Common myeloid progenitor, CD34-positive (primary cell): ENCODE data around the gene RIPK1.
A peak's percentile ranks its signal among the peaks of the same experiment; 100 is the strongest.
"Not testable (repeated sequence)": the region's sequence is repeated elsewhere in the genome, so short reads cannot be mapped to it uniquely, and the experiment has no call there.

ENCODE experiments used
- CTCF ChIA-PET: fragments of 350-600 bp; sonication (Branson Sonifier 250); formaldehyde crosslinking; loops from one replicate; lab custom pipeline; 2021; ENCODE audit warnings: antibody characterized with exemption; lab: Charles Lee
- POLR2A ChIA-PET: fragments of 350-600 bp; sonication (Branson Sonifier 250); formaldehyde crosslinking; loops from one replicate; lab custom pipeline; 2021; ENCODE audit warnings: antibody characterized with exemption; lab: Charles Lee
- DNase-seq, 3 donors: peaks; one replicate each; pipeline versions ENCODE4 v3.0.0 to v3.0.0-alpha.2; 2013
- H3K27ac ChIP-seq, 2 experiments: 1 replicate in 1 of 2; 2 replicates in 1 of 2; pipeline ENCODE4 v1.7.0; 2013; ENCODE audit warnings: inconsistent platforms in 2 of 2, low read length in 2 of 2, mild to moderate bottlenecking in 2 of 2, low read depth in 1 of 2, moderate library complexity in 1 of 2; ENCODE audit not compliant: severe bottlenecking in 2 of 2, insufficient read depth in 1 of 2, poor library complexity in 1 of 2
- H3K27me3 ChIP-seq, 5 experiments: replicated peaks in 2 of 5; 1 replicate in 3 of 5; 2 replicates in 2 of 5; pipeline versions ENCODE4 v1.6.1 to v1.7.0; 2013; ENCODE audit warnings: low read length in 4 of 5, mild to moderate bottlenecking in 2 of 5, moderate library complexity in 2 of 5, inconsistent platforms in 1 of 5; ENCODE audit not compliant: insufficient read depth in 5 of 5, control insufficient read depth in 4 of 5
- H3K36me3 ChIP-seq, 4 experiments: 1 replicate in 2 of 4; 2 replicates in 2 of 4; pipeline versions ENCODE4 v1.6.1 to v1.7.0; 2013; ENCODE audit warnings: low read length in 3 of 4, control low read depth in 1 of 4, mild to moderate bottlenecking in 1 of 4; ENCODE audit not compliant: control insufficient read depth in 4 of 4, insufficient read depth in 4 of 4
- H3K4me1 ChIP-seq, 4 experiments: 1 replicate in 3 of 4; 2 replicates in 1 of 4; pipeline versions ENCODE4 v1.6.1 to v1.7.1; 2013; ENCODE audit warnings: low read length in 3 of 4, mild to moderate bottlenecking in 3 of 4, control low read depth in 1 of 4, inconsistent platforms in 1 of 4, moderate library complexity in 1 of 4; ENCODE audit not compliant: control insufficient read depth in 4 of 4, insufficient read depth in 4 of 4; ENCODE audit errors: control extremely low read depth in 1 of 4
- H3K4me3 ChIP-seq, 7 experiments: 1 replicate in 4 of 7; 2 replicates in 3 of 7; pipeline versions ENCODE4 v1.5.1 to v1.7.0; 2013; ENCODE audit warnings: mild to moderate bottlenecking in 7 of 7, low read length in 6 of 7, moderate library complexity in 6 of 7, inconsistent platforms in 2 of 7, low read depth in 2 of 7, control low read depth in 1 of 7; ENCODE audit not compliant: insufficient read depth in 4 of 7, control insufficient read depth in 1 of 7; ENCODE audit errors: extremely low read depth in 1 of 7
- H3K9me3 ChIP-seq, 5 experiments: 1 replicate in 4 of 5; 2 replicates in 1 of 5; pipeline versions ENCODE4 v1.6.1 to v1.7.1; 2013; ENCODE audit warnings: low read length in 4 of 5, mild to moderate bottlenecking in 2 of 5, inconsistent platforms in 1 of 5, low read depth in 1 of 5, moderate library complexity in 1 of 5; ENCODE audit not compliant: control insufficient read depth in 4 of 5, insufficient read depth in 2 of 5; ENCODE audit errors: control extremely low read depth in 1 of 5
- WGBS: methylation state at CpG from one replicate; pipeline ENCODE4 v1.1.5; 2013; ENCODE audit not compliant: insufficient coverage; 5-methylcytosine and 5-hydroxymethylcytosine counted together

The RIPK1 gene

GRCh38 chr6:3045369-3045768, 22.9 kb upstream of the RIPK1 start:
- no peaks in the 10 kb centered on the region for H3K9me3 ChIP-seq
- H3K4me1 ChIP-seq: peaks cover 0 to 7% (median 1%) of the 10 kb centered on the region in 4 experiments
- H3K27ac ChIP-seq: no peak overlapping the region
- CTCF ChIA-PET: interaction anchor here (0.6 to 2.3 kb wide), 5 partner anchors 20 to 199 kb away, joined by 3 to 11 read pairs (median 3); no protein-coding TSS in a partner anchor
- H3K4me3 ChIP-seq: no peak overlapping the region
- DNase-seq: peak in 1 of 3 donors; percentile 3
- POLR2A ChIA-PET: interaction anchor here (0.5 kb wide), 1 partner anchor 21 kb away, joined by 5 read pairs; no protein-coding TSS in a partner anchor
- H3K27me3 ChIP-seq: no peaks in the 10 kb centered on the region
- H3K36me3 ChIP-seq: no peaks in the 10 kb centered on the region
- 86% methylated on average over 4 of the region's 5 CpGs for WGBS

- no peaks in the 10 kb centered on the region for H3K27me3 ChIP-seq
- peaks cover 0 to 7% (median 1%) of the 10 kb centered on the region in 4 experiments for H3K4me1 ChIP-seq
- no peaks in the 10 kb centered on the region for H3K9me3 ChIP-seq
- ChIA-PET CTCF (interaction anchor here (0.8 to 2.3 kb wide), 5 partner anchors 20 to 319 kb away, joined by 3 to 11 read pairs (median 3); no protein-coding TSS in a partner anchor), POLR2A (interaction anchor here (0.5 kb wide), 1 partner anchor 21 kb away, joined by 5 read pairs; no protein-coding TSS in a partner anchor)
- no peaks in the 10 kb centered on the region for H3K36me3 ChIP-seq
- H3K4me3 ChIP-seq: no peak overlapping the region
- H3K27ac ChIP-seq: no peak overlapping the region
- no CpG with 5 or more reads among the region's 1 CpG for WGBS
- no peak for DNase-seq
These were observed 22.5 kb upstream of the RIPK1 start for GRCh38 chr6:3045777-3046176.

GRCh38 chr6:3046295-3046694, 22.0 kb upstream of the RIPK1 start:
- POLR2A ChIA-PET: no interaction called here
- Histone ChIP-seq H3K27me3 (no peaks in the 10 kb centered on the region), H3K4me3 (no peak overlapping the region), H3K27ac (no peak overlapping the region), H3K4me1 (peaks cover 0 to 7% (median 1%) of the 10 kb centered on the region in 4 experiments), H3K9me3 (no peaks in the 10 kb centered on the region), H3K36me3 (no peaks in the 10 kb centered on the region)
- peak in 1 of 3 donors; percentile 37 for DNase-seq
- CTCF ChIA-PET: interaction anchor here (0.8 to 2.3 kb wide), 3 partner anchors 21 to 319 kb away, joined by 3 to 11 read pairs (median 3); no protein-coding TSS in a partner anchor
- WGBS: 90% methylated on average over 3 of the region's 3 CpGs

GRCh38 chr6:3048009-3048408, 20.3 kb upstream of the RIPK1 start:
- POLR2A ChIA-PET, H3K27ac ChIP-seq, H3K36me3 ChIP-seq, DNase-seq, H3K4me3 ChIP-seq, H3K27me3 ChIP-seq, H3K4me1 ChIP-seq, H3K9me3 ChIP-seq: not testable (repeated sequence)
- CTCF ChIA-PET: interaction anchor here (0.6 to 2.3 kb wide), 2 partner anchors 10 to 46 kb away, joined by 3 to 9 read pairs; no protein-coding TSS in a partner anchor
- 100% methylated on average over 3 of the region's 4 CpGs for WGBS

GRCh38 chr6:3052481-3053230, 15.6 kb upstream of the RIPK1 start:
- H3K4me3 ChIP-seq: peak overlapping the region in 2 of 7 experiments; percentile 50 to 72
- peak overlapping the region in 1 of 2 experiments; percentile 71 for H3K27ac ChIP-seq
- ChIA-PET CTCF (interaction anchor here (0.5 to 2.2 kb wide), 6 partner anchors 8 to 51 kb away, joined by 3 to 12 read pairs (median 5); no protein-coding TSS in a partner anchor), POLR2A (interaction anchor here (1.0 kb wide), 1 partner anchor 63 kb away, joined by 4 read pairs; no protein-coding TSS in a partner anchor)
- 81% methylated on average over 8 of the region's 17 CpGs for WGBS
- DNase-seq: no peak
- no peaks in the 10 kb centered on the region for H3K27me3 ChIP-seq
- H3K9me3 ChIP-seq: no peaks in the 10 kb centered on the region
- no peaks in the 10 kb centered on the region for H3K36me3 ChIP-seq
- H3K4me1 ChIP-seq: peaks cover 0 to 22% (median 16%) of the 10 kb centered on the region in 4 experiments

- 72% methylated on average over 11 of the region's 11 CpGs for WGBS
- Histone ChIP-seq H3K27ac (peak overlapping the region in 1 of 2 experiments; percentile 71), H3K4me1 (peaks cover 0 to 22% (median 16%) of the 10 kb centered on the region in 4 experiments), H3K4me3 (peak overlapping the region in 6 of 7 experiments; percentile 50 to 81 (median 68)), H3K9me3 (no peaks in the 10 kb centered on the region), H3K27me3 (no peaks in the 10 kb centered on the region), H3K36me3 (no peaks in the 10 kb centered on the region)
- DNase-seq: no peak
- ChIA-PET CTCF (interaction anchor here (0.8 to 2.2 kb wide), 9 partner anchors 9 to 62 kb away, joined by 3 to 12 read pairs (median 5); no protein-coding TSS in a partner anchor), POLR2A (interaction anchor here (1.0 to 1.3 kb wide), 3 partner anchors 30 to 63 kb away, joined by 3 to 9 read pairs (median 4); no protein-coding TSS in a partner anchor)
These were observed 15.1 kb upstream of the RIPK1 start for GRCh38 chr6:3053231-3053508.
